H9 (cell line): ENCODE measurements around the gene DEFB131B. TPM values are rescaled to one million over a fixed set of nuclear protein-coding genes. Genes with fewer than 3 reads are reported as not detected.

Experiments
- DNase-seq: peaks from one replicate; pipeline ENCODE4 v3.0.0-alpha.2; 2017
- H2AFZ ChIP-seq: one replicate; pipeline ENCODE4 v1.6.1; 2013; ENCODE audit warnings: mild to moderate bottlenecking, low read length, control low read depth, moderate library complexity
- H2AK5ac ChIP-seq: 2 replicates; pipeline ENCODE4 v1.6.1; 2013; ENCODE audit warnings: low read length, control low read depth, mixed read lengths; ENCODE audit not compliant: insufficient read length
- H2BK120ac ChIP-seq: one replicate; pipeline ENCODE4 v1.6.1; 2013; ENCODE audit warnings: low read depth, mild to moderate bottlenecking, low read length, control low read depth, inconsistent platforms; ENCODE audit not compliant: poor library complexity, severe bottlenecking
- H2BK12ac ChIP-seq: 2 replicates; pipeline ENCODE4 v1.6.1; 2013; ENCODE audit warnings: low read length, control low read depth, mixed read lengths, low read depth; ENCODE audit not compliant: insufficient read length
- H2BK15ac ChIP-seq: 2 replicates; pipeline ENCODE4 v1.6.1; 2013; ENCODE audit warnings: low read depth, low read length, control low read depth
- H2BK20ac ChIP-seq: one replicate; pipeline ENCODE4 v1.6.1; 2013; ENCODE audit warnings: low read depth, mild to moderate bottlenecking, low read length, control low read depth, inconsistent platforms; ENCODE audit not compliant: poor library complexity, severe bottlenecking
- H2BK5ac ChIP-seq: 2 replicates; pipeline ENCODE4 v1.6.1; 2013; ENCODE audit warnings: low read length, control low read depth, mixed read lengths; ENCODE audit not compliant: insufficient read length
- H3K14ac ChIP-seq: 2 replicates; pipeline ENCODE4 v1.6.1; 2013; ENCODE audit warnings: low read length, control low read depth; ENCODE audit not compliant: insufficient read depth
- H3K18ac ChIP-seq: 2 replicates; pipeline ENCODE4 v1.6.1; 2013; ENCODE audit warnings: low read depth, mild to moderate bottlenecking, mixed read lengths, low read length, control low read depth; ENCODE audit not compliant: insufficient read length
- H3K23ac ChIP-seq: 2 replicates; pipeline ENCODE4 v1.6.1; 2013; ENCODE audit warnings: low read length, control low read depth, mixed read lengths, low read depth; ENCODE audit not compliant: insufficient read length
- H3K23me2 ChIP-seq: 2 replicates; pipeline ENCODE4 v1.6.1; 2013; ENCODE audit warnings: low read depth, mild to moderate bottlenecking, mixed read lengths, low read length, control low read depth; ENCODE audit not compliant: insufficient read length, poor library complexity, severe bottlenecking
- H3K27ac ChIP-seq: 2 replicates; pipeline ENCODE4 v1.5.1; 2013; ENCODE audit warnings: low read length, control low read depth, mixed read lengths, low read depth; ENCODE audit not compliant: insufficient read length
- H3K27me3 ChIP-seq: 2 replicates; pipeline ENCODE4 v1.6.1; 2013; ENCODE audit warnings: low read length, control low read depth, inconsistent platforms; ENCODE audit not compliant: insufficient read depth
- H3K4ac ChIP-seq: 2 replicates; pipeline ENCODE4 v1.6.1; 2013; ENCODE audit warnings: low read depth, mild to moderate bottlenecking, control low read depth, inconsistent platforms, low read length, moderate library complexity
- H3K4me1 ChIP-seq: 2 replicates; pipeline ENCODE4 v1.6.1; 2013; ENCODE audit warnings: low read length, control low read depth, inconsistent platforms; ENCODE audit not compliant: insufficient read depth
- H3K4me2 ChIP-seq: 2 replicates; pipeline ENCODE4 v1.6.1; 2013; ENCODE audit warnings: low read length, control low read depth, mixed read lengths; ENCODE audit not compliant: insufficient read length, insufficient read depth
- H3K56ac ChIP-seq: 2 replicates; pipeline ENCODE4 v1.6.1; 2013; ENCODE audit warnings: low read depth, mild to moderate bottlenecking, mixed read lengths, low read length, control low read depth; ENCODE audit not compliant: insufficient read length
- H3K79me1 ChIP-seq: 2 replicates; pipeline ENCODE4 v1.6.1; 2013; ENCODE audit warnings: low read depth, mild to moderate bottlenecking, moderate library complexity, low read length, control low read depth, inconsistent platforms; ENCODE audit not compliant: insufficient read depth, poor library complexity, severe bottlenecking
- H3K79me2 ChIP-seq: 2 replicates; pipeline ENCODE4 v1.6.1; 2013; ENCODE audit warnings: low read length, control low read depth, inconsistent platforms; ENCODE audit not compliant: insufficient read depth
- H3K9ac ChIP-seq: 2 replicates; pipeline ENCODE4 v1.6.1; 2013; ENCODE audit warnings: low read length, control low read depth, mixed read lengths; ENCODE audit not compliant: insufficient read length; ENCODE audit errors: extremely low read depth
- H3K9me3 ChIP-seq: one replicate; pipeline ENCODE4 v1.6.1; 2013; ENCODE audit warnings: low read depth, low read length, inconsistent platforms; ENCODE audit not compliant: control insufficient read depth
- H3T11ph ChIP-seq: one replicate; pipeline ENCODE4 v1.6.1; 2013; ENCODE audit warnings: mild to moderate bottlenecking, low read length, control low read depth, inconsistent platforms
- H4K20me1 ChIP-seq: one replicate; pipeline ENCODE4 v1.6.1; 2013; ENCODE audit not compliant: control insufficient read depth, insufficient read length, insufficient read depth
- H4K5ac ChIP-seq: 2 replicates; pipeline ENCODE4 v1.6.1; 2013; ENCODE audit warnings: low read depth, mild to moderate bottlenecking, mixed read lengths, low read length, control low read depth; ENCODE audit not compliant: insufficient read length
- H4K8ac ChIP-seq: replicated peaks from 2 replicates; pipeline ENCODE4 v1.6.1; 2013; ENCODE audit warnings: low read length, control low read depth, mixed read lengths, low read depth; ENCODE audit not compliant: insufficient read length
- H4K91ac ChIP-seq: 2 replicates; pipeline ENCODE4 v1.6.1; 2013; ENCODE audit warnings: low read depth, mild to moderate bottlenecking, moderate library complexity, mixed read lengths, low read length, control low read depth; ENCODE audit not compliant: insufficient read length
- H3K27ac Mint-ChIP-seq, 3 experiments: 2 replicates in 2 of 3; 3 replicates in 1 of 3; pipeline ENCODE4 v1.8.0; 2020 to 2021; ENCODE audit warnings: mixed read lengths in 3 of 3, mild to moderate bottlenecking in 1 of 3, moderate library complexity in 1 of 3
- H3K27me3 Mint-ChIP-seq: 2 replicates; pipeline ENCODE4 v1.8.0; 2021; ENCODE audit warnings: low read depth, mild to moderate bottlenecking, moderate library complexity, mixed read lengths
- H3K36me3 Mint-ChIP-seq, 3 experiments: 2 replicates in 2 of 3; 3 replicates in 1 of 3; pipeline ENCODE4 v1.8.0; 2020 to 2021; ENCODE audit warnings: low read depth in 3 of 3, mixed read lengths in 3 of 3; ENCODE audit not compliant: insufficient read depth in 1 of 3
- H3K4me1 Mint-ChIP-seq, 2 experiments: 2 replicates each; pipeline ENCODE4 v1.8.0; 2020; ENCODE audit warnings: mixed read lengths in 2 of 2
- H3K4me3 Mint-ChIP-seq, 2 experiments: 2 replicates in 1 of 2; 3 replicates in 1 of 2; pipeline ENCODE4 v1.8.0; 2020 to 2021; ENCODE audit warnings: mild to moderate bottlenecking in 2 of 2, mixed read lengths in 2 of 2, moderate library complexity in 1 of 2
- H3K9me3 Mint-ChIP-seq, 2 experiments: 2 replicates in 1 of 2; 3 replicates in 1 of 2; pipeline ENCODE4 v1.8.0; 2020; ENCODE audit warnings: mild to moderate bottlenecking in 2 of 2, mixed read lengths in 2 of 2, moderate library complexity in 1 of 2
- WGBS: extraction: QIAGEN DNeasy Blood & Tissue Kit; methylation state at CpG from one replicate; pipeline ENCODE4 v1.1.7; 2013; ENCODE audit warnings: missing lambda C conversion rate, low lambda C conversion rate, mixed read lengths; ENCODE audit not compliant: insufficient read length; ENCODE audit errors: extremely low coverage; 5-methylcytosine and 5-hydroxymethylcytosine counted together
- total RNA-seq: library from RNA; stranded (reverse); gene quantifications from 2 replicates; pipeline ENCODE4 v1.2.1, GENCODE V29; 2021
- TF ChIP-seq, protein P1 (sequence below): fragments of 200-600 bp; sonication (generic); conservative IDR thresholded peaks from 3 replicates; pipeline ENCODE4 v1.8.0; 2021; ENCODE audit warnings: antibody characterized with exemption, mild to moderate bottlenecking

DEFB131B gene
- total RNA-seq, 1 experiment from 2014 or later = not detected

DNA sequence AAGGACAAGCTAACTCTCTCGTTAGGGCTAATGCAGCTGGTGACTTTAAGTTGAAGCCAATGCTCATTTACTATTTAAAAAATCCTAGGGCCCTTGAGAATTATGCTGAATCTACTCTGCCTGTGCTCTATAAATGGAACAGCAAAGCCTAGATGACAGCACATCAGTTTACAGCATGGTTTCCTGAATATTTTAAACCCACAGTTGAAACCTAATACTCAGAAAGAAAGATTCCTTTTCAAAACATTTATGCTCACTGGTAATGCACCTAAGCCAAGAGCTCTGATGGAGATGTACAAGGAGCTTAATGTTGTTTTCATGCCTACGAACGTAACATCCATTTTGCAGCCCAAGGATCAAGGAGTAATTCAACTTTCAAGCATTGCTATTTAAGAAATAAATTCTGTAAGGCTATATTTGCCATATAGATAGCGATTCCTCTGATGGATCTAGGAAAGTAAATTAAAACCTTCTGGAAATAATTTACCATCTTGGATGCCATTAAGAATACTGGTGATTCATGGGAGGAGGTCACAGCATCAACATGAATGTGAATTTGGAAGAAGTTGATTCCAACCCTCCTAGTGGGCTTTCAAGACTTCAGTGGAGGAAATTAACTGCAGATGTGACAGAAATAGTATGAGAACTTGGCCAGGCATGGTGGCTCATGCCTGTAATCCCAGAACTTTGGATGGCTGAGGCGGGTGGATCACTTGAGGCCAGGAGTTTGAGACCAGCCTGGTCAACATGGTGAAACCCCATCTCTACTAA, 35.7 kb downstream of the DEFB131B start:
- no peak overlapping the region for H3K27ac ChIP-seq
- no peaks in the 10 kb centered on the region for H4K20me1 ChIP-seq
- Mint-ChIP-seq H3K4me1 (peaks cover 0 to 6% of the 10 kb centered on the region in 2 experiments; a peak in 1 of 4 replicates), H3K9me3 (no peaks in the 10 kb centered on the region), H3K27ac (no peak overlapping the region), H3K36me3 (peaks cover 12 to 66% (median 59%) of the 10 kb centered on the region in 3 experiments; a peak in 6 of 7 replicates), H3K4me3 (no peak overlapping the region), H3K27me3 (no peaks in the 10 kb centered on the region)
- H4K8ac ChIP-seq = no peak overlapping the region
- no peak overlapping the region for H4K5ac ChIP-seq
- H2BK120ac ChIP-seq = no peak overlapping the region
- H2BK15ac ChIP-seq = no peak overlapping the region
- H3K4ac ChIP-seq = no peak overlapping the region
- H2AFZ ChIP-seq = no peak overlapping the region
- no peak overlapping the region for H3K4me2 ChIP-seq
- DNase-seq = no peak
- no peaks in the 10 kb centered on the region for H3K23me2 ChIP-seq
- no CpG with 5 or more reads among the region's 5 CpGs for WGBS
- no peak overlapping the region for H2BK12ac ChIP-seq
- no peaks in the 10 kb centered on the region for H3K79me2 ChIP-seq
- H3K27me3 ChIP-seq = no peaks in the 10 kb centered on the region
- H3K4me1 ChIP-seq = no peaks in the 10 kb centered on the region
- H3K56ac ChIP-seq = no peak overlapping the region
- H4K91ac ChIP-seq = no peak overlapping the region
- no peak overlapping the region for H2BK5ac ChIP-seq
- H2AK5ac ChIP-seq = no peak overlapping the region
- no peak overlapping the region for H2BK20ac ChIP-seq
- H3T11ph ChIP-seq = no peak overlapping the region
- no peaks in the 10 kb centered on the region for H3K79me1 ChIP-seq
- TF ChIP-seq, protein P1, sequence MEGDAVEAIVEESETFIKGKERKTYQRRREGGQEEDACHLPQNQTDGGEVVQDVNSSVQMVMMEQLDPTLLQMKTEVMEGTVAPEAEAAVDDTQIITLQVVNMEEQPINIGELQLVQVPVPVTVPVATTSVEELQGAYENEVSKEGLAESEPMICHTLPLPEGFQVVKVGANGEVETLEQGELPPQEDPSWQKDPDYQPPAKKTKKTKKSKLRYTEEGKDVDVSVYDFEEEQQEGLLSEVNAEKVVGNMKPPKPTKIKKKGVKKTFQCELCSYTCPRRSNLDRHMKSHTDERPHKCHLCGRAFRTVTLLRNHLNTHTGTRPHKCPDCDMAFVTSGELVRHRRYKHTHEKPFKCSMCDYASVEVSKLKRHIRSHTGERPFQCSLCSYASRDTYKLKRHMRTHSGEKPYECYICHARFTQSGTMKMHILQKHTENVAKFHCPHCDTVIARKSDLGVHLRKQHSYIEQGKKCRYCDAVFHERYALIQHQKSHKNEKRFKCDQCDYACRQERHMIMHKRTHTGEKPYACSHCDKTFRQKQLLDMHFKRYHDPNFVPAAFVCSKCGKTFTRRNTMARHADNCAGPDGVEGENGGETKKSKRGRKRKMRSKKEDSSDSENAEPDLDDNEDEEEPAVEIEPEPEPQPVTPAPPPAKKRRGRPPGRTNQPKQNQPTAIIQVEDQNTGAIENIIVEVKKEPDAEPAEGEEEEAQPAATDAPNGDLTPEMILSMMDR = no peak
- no peaks in the 10 kb centered on the region for H3K9me3 ChIP-seq
- H3K23ac ChIP-seq = no peak overlapping the region
- H3K9ac ChIP-seq = no peak overlapping the region
- no peak overlapping the region for H3K18ac ChIP-seq
- no peak overlapping the region for H3K14ac ChIP-seq
